ENCODE data around the gene LENG9. TPM values are rescaled to one million over a fixed set of nuclear protein-coding genes. Genes with fewer than 3 reads are reported as not detected.
"Not testable (repeated sequence)": the region's sequence is repeated elsewhere in the genome, so short reads cannot be mapped to it uniquely, and the experiment has no call there.

LENG9 gene
- total and polyA plus RNA-seq, 2 of the 13 experiments (the other 11 are each of a cell fraction or from before 2014, with no cell fraction given): 0.75 to 2.9 TPM

DNA sequence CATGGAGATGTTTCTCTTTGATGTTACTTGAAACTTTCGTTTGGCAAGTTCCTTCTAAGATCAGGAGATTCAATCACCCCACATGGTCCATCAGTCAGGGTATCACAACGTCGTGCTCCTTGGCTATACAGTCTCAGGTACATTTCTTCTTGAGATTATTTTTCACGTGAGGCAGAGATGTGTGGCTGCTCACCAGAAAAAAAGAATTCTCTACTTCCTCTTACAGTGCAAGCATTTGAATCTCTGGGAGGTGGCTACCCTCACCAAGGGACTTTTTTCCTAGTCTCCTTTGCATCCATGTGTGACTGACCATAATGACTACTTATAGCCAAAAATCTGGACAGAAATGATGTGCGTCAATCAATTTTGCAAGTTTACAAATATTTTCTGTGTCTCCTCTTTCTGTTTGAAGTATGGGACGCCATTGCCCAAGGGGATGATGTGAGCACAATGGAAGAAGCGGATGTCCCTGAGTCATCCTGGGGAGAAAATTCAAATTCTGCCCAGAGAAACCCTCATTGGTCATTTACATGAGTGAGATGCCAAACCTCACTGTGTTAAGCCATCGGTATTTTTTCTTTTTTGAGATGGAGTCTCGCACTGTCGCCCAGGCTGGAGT lies 30.5 kb upstream of the LENG9 start:
- Histone ChIP-seq H3K4me3 (replicated peaks in 1 of 3; ENCODE audit: insufficient read depth in 1 of 3, low read depth in 2 of 3, low read length in 3 of 3) (no peak overlapping the region), H3K9me3 (ENCODE audit: low read length) (no peaks in the 10 kb centered on the region), H3K27ac (ENCODE audit: extremely low read length, insufficient read depth, low read length) (no peak overlapping the region), H3K27me3 (ENCODE audit: control insufficient read depth in 1 of 2, insufficient read depth in 2 of 2, low read length in 2 of 2) (peaks cover 2 to 20% of the 10 kb centered on the region in 2 experiments; a peak in 4 of 5 replicates), H3K9ac (ENCODE audit: insufficient read depth, low read depth, low read length) (no peak overlapping the region), H3K36me3 (replicated peaks in 1 of 2; ENCODE audit: control insufficient read depth in 1 of 2, insufficient read depth in 2 of 2, low read length in 2 of 2) (no peaks in the 10 kb centered on the region), H3K4me1 (ENCODE audit: insufficient read depth, low read length) (no peaks in the 10 kb centered on the region), H3K4me2 (ENCODE audit: low read depth, low read length) (no peak overlapping the region), H2AFZ (ENCODE audit: low read length) (no peak overlapping the region), H4K20me1 (ENCODE audit: insufficient read depth, low read length) (no peaks in the 10 kb centered on the region), H3K79me2 (ENCODE audit: insufficient read depth, low read length) (no peaks in the 10 kb centered on the region)
- FAIRE-seq (no peak), ATAC-seq (no peak), DNase-seq (ENCODE audit: low spot score) (no peak)
- TF ChIP-seq SAP130 (CRISPR knock-in tag; IDR thresholded peaks at IDR 0.05; ENCODE audit: low read depth) (no peak), ZNF792 (CRISPR knock-in tag; IDR thresholded peaks at IDR 0.05) (no peak), HOXA9 (CRISPR knock-in tag; IDR thresholded peaks at IDR 0.05; ENCODE audit: borderline replicate concordance) (no peak)
- in situ Hi-C loops (cut with HindIII; ENCODE audit: extremely low pct_ligation_motif_present, low pct_unique_long_range_greater_than_20kb): no loop called here
- WGBS (ENCODE audit: low lambda C conversion rate): 23% methylated on average over 10 of the region's 10 CpGs
- POLR2A ChIA-PET: no interaction called here
- CTCF ChIA-PET (ENCODE audit: low intra/inter-chr PET ratio, low total read pairs): no interaction called here
- intact Hi-C loops (cut with micrococcal nuclease; ENCODE audit: unreplicated experiment): no loop called here
- BruUV-seq (replicated peaks): no TSS peak

DNA sequence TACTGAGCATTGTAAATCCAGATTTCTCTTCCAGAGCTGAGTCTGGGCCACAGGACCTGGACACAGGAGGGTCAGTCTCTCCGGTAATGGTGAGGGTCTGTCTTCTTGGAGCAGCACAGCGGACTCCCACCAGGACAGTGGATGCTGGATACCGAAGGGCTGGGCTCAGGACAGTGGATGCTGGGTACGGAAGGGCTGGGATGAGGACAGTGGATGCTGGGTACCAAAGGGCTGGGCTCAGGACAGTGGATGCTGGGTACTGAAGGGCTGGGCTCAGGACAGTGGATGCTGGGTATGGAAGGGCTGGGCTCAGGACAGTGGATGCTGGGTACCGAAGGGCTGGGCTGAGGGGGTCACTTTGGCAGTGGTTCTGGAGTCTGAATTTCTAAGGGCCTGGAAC lies 29.5 kb upstream of the LENG9 start:
- POLR2A ChIA-PET; FAIRE-seq; H3K4me2 ChIP-seq (ENCODE audit: low read depth, low read length); H3K9me3 ChIP-seq (ENCODE audit: low read length); H3K36me3 ChIP-seq (replicated peaks in 1 of 2; ENCODE audit: control insufficient read depth in 1 of 2, insufficient read depth in 2 of 2, low read length in 2 of 2); in situ Hi-C loops (cut with HindIII; ENCODE audit: extremely low pct_ligation_motif_present, low pct_unique_long_range_greater_than_20kb); H2AFZ ChIP-seq (ENCODE audit: low read length); CTCF ChIA-PET (ENCODE audit: low intra/inter-chr PET ratio, low total read pairs); ATAC-seq; DNase-seq (ENCODE audit: low spot score); H3K79me2 ChIP-seq (ENCODE audit: insufficient read depth, low read length); H3K4me1 ChIP-seq (ENCODE audit: insufficient read depth, low read length); BruUV-seq (replicated peaks); intact Hi-C loops (cut with micrococcal nuclease; ENCODE audit: unreplicated experiment); H4K20me1 ChIP-seq (ENCODE audit: insufficient read depth, low read length); H3K4me3 ChIP-seq (replicated peaks in 1 of 3; ENCODE audit: insufficient read depth in 1 of 3, low read depth in 2 of 3, low read length in 3 of 3); H3K27ac ChIP-seq (ENCODE audit: extremely low read length, insufficient read depth, low read length); H3K9ac ChIP-seq (ENCODE audit: insufficient read depth, low read depth, low read length): not testable (repeated sequence)
- WGBS (ENCODE audit: low lambda C conversion rate): 14% methylated on average over 3 of the region's 5 CpGs
- H3K27me3 ChIP-seq (ENCODE audit: control insufficient read depth in 1 of 2, insufficient read depth in 2 of 2, low read length in 2 of 2): peaks cover 2 to 20% of the 10 kb centered on the region in 2 experiments; a peak in 4 of 5 replicates

Data from HepG2 (cell line).